Smooth muscle cell (in vitro differentiated cells): ENCODE results near the gene ZNF574. TPM values are rescaled to one million over a fixed set of nuclear protein-coding genes. Genes with fewer than 3 reads are reported as not detected.

Experiments used
- DNase-seq: peaks from one replicate; lab custom pipeline; 2025; ENCODE audit not compliant: unreplicated experiment; lab: John Stamatoyannopoulos, UW
- H2AFZ ChIP-seq: fragments of 200-600 bp; sonication (generic); 2 replicates; pipeline ENCODE4 v1.6.0; 2016; ENCODE audit warnings: antibody characterized with exemption, low read depth, mild to moderate bottlenecking
- H3F3A ChIP-seq: fragments of 200-600 bp; sonication (generic); 2 replicates; pipeline ENCODE4 v1.6.0; 2017; ENCODE audit warnings: antibody characterized with exemption, low read depth
- H3K27ac ChIP-seq: fragments of 200-600 bp; sonication (generic); 2 replicates; pipeline ENCODE4 v1.5.1; 2016; ENCODE audit warnings: low read depth, mild to moderate bottlenecking
- H3K27me3 ChIP-seq: fragments of 200-600 bp; sonication (generic); 2 replicates; pipeline ENCODE4 v1.6.1; 2016; ENCODE audit warnings: low read depth, mild to moderate bottlenecking
- H3K36me3 ChIP-seq: fragments of 200-600 bp; sonication (generic); 2 replicates; pipeline ENCODE4 v1.5.1; 2016; ENCODE audit warnings: low read depth
- H3K4me1 ChIP-seq: fragments of 200-600 bp; sonication (generic); 2 replicates; pipeline ENCODE4 v1.5.1; 2016; ENCODE audit warnings: low read depth
- H3K4me2 ChIP-seq: fragments of 200-600 bp; sonication (generic); 2 replicates; pipeline ENCODE4 v1.6.0; 2016; ENCODE audit warnings: mild to moderate bottlenecking
- H3K4me3 ChIP-seq: fragments of 200-600 bp; sonication (generic); 2 replicates; pipeline ENCODE4 v1.5.1; 2016; ENCODE audit warnings: mild to moderate bottlenecking
- H3K79me2 ChIP-seq: fragments of 200-600 bp; sonication (generic); 2 replicates; pipeline ENCODE4 v1.6.0; 2016; ENCODE audit warnings: low read depth, mild to moderate bottlenecking
- H3K9ac ChIP-seq: fragments of 200-600 bp; sonication (generic); 2 replicates; pipeline ENCODE4 v1.6.0; 2016; ENCODE audit warnings: low read depth
- H3K9me3 ChIP-seq: fragments of 200-600 bp; sonication (generic); replicated peaks from 2 replicates; pipeline ENCODE4 v1.5.1; 2016; ENCODE audit warnings: low read depth
- H4K20me1 ChIP-seq: fragments of 200-600 bp; sonication (generic); 2 replicates; pipeline ENCODE4 v1.6.0; 2016; ENCODE audit warnings: low read depth
- CTCF ChIP-seq: fragments of 200-600 bp; sonication (generic); IDR thresholded peaks from 2 replicates; pipeline ENCODE4 v1.5.1; 2017; ENCODE audit warnings: borderline replicate concordance, mild to moderate bottlenecking, antibody characterized with exemption; ENCODE audit not compliant: insufficient read depth, poor library complexity, severe bottlenecking
- WGBS: methylation state at CpG from one replicate; pipeline ENCODE4 v1.1.7; 2016; ENCODE audit warnings: low lambda C conversion rate; 5-methylcytosine and 5-hydroxymethylcytosine counted together
- polyA plus RNA-seq: library from polyadenylated mRNA; unstranded; fragments of >200 nt; fragmentation: Nextera tagmentation; extraction: Ambion mirVana; gene quantifications from 2 replicates; pipeline ENCODE4 v1.2.1, GENCODE V29; 2016
- total RNA-seq: library from RNA; depleted of rRNA; stranded (reverse); fragments of >200 nt; gene quantifications from 2 replicates; pipeline ENCODE4 v1.2.3, GENCODE V29; 2014

ZNF574 gene
- total and polyA plus RNA-seq, 2 experiments from 2014 or later = 8.9 to 20.5 TPM

- peaks cover 4% of the 10 kb centered on the region for H3K4me1 ChIP-seq
- H4K20me1 ChIP-seq = no peaks in the 10 kb centered on the region
- no peak for DNase-seq
- H3K27me3 ChIP-seq = peaks cover 31% of the 10 kb centered on the region
- peak within 1 kb of the TSS; percentile 72 for H3K4me2 ChIP-seq
- no peaks in the 10 kb centered on the region for H3K9me3 ChIP-seq
- H2AFZ ChIP-seq = no peak within 1 kb of the TSS
- H3K4me3 ChIP-seq = peak within 1 kb of the TSS; percentile 30
- TF ChIP-seq CTCF = no peak
- 2% methylated on average over 10 of the region's 29 CpGs for WGBS
- no peaks in the 10 kb centered on the region for H3K36me3 ChIP-seq
- no peaks in the 10 kb centered on the region for H3K79me2 ChIP-seq
- no peak within 1 kb of the TSS for H3K27ac ChIP-seq
- no peaks in the 10 kb centered on the region for H3F3A ChIP-seq
- no peak within 1 kb of the TSS for H3K9ac ChIP-seq
These were observed 6.2 kb upstream of the ZNF574 start, which contains the start of gene GRIK5 for GRCh38 chr19:42069619-42070351. TSS of gene GRIK5 (minus strand) at chr19:42070206. CDS start at chr19:42065770, 4,436 bp downstream.

- no peak for DNase-seq
- no peak for TF ChIP-seq CTCF
- H3K4me2 ChIP-seq = no peak overlapping the region
- H3K27ac ChIP-seq = no peak overlapping the region
- peaks cover 2% of the 10 kb centered on the region for H3K79me2 ChIP-seq
- no peak overlapping the region for H3K4me3 ChIP-seq
- H3K36me3 ChIP-seq = no peaks in the 10 kb centered on the region
- 95% methylated on average over 9 of the region's 12 CpGs for WGBS
- peaks cover 10% of the 10 kb centered on the region for H3K4me1 ChIP-seq
- no peak overlapping the region for H2AFZ ChIP-seq
- H3K9ac ChIP-seq = no peak overlapping the region
- peaks cover under 1% of the 10 kb centered on the region for H4K20me1 ChIP-seq
- no peaks in the 10 kb centered on the region for H3K9me3 ChIP-seq
- peaks cover 31% of the 10 kb centered on the region for H3K27me3 ChIP-seq
- no peaks in the 10 kb centered on the region for H3F3A ChIP-seq
These were observed 4.7 kb upstream of the ZNF574 start for GRCh38 chr19:42071247-42071646.

- peak overlapping the region; percentile 96 for H3K9ac ChIP-seq
- WGBS = 86% methylated on average over 27 of the region's 27 CpGs
These were observed 1.2 kb upstream of the ZNF574 start for GRCh38 chr19:42074513-42075363.

More at GRCh38 chr19:42074513-42075363, 1.2 kb upstream of the ZNF574 start:
- peak overlapping the region; percentile 55 for H3K4me3 ChIP-seq
- H2AFZ ChIP-seq = peak overlapping the region; percentile 96
- peaks cover 16% of the 10 kb centered on the region for H3K4me1 ChIP-seq
- peak overlapping the region; percentile 95 for H3K27ac ChIP-seq
- no peaks in the 10 kb centered on the region for H3F3A ChIP-seq
- peaks cover 20% of the 10 kb centered on the region for H3K79me2 ChIP-seq
- DNase-seq = no peak
- H3K4me2 ChIP-seq = peak overlapping the region; percentile 85
- no peaks in the 10 kb centered on the region for H3K9me3 ChIP-seq
- H4K20me1 ChIP-seq = peaks cover 35% of the 10 kb centered on the region
- TF ChIP-seq CTCF = no peak
- peaks cover 7% of the 10 kb centered on the region for H3K27me3 ChIP-seq
- no peaks in the 10 kb centered on the region for H3K36me3 ChIP-seq
